GM19452 (cell line): ENCODE results near the gene KDM2B.

Experiments
- ATAC-seq: cut with Tn5 transposase; IDR thresholded peaks from one replicate; pipeline ENCODE4 v1.9.1; 2021; ENCODE audit not compliant: unreplicated experiment

KDM2B gene

GRCh38 chr12:121580959-121581685 is at the start of gene KDM2B:
TSS of gene KDM2B (minus strand) at chr12:121581023. CDS start at chr12:121580911, 112 bp downstream.
- no peak for ATAC-seq

GRCh38 chr12:121628536-121628935 is 47.7 kb upstream of the KDM2B start:
- no peak for ATAC-seq

GRCh38 chr12:121628037-121628436 is 47.2 kb upstream of the KDM2B start:
- ATAC-seq, result no peak

GRCh38 chr12:121626853-121627640 is 46.2 kb upstream of the KDM2B start:
- ATAC-seq, result peak; percentile 32

- ATAC-seq, result peak; percentile 69
Observed at GRCh38 chr12:121626087-121626852, 45.4 kb upstream of the KDM2B start, which contains the start of gene ORAI1. TSS of gene ORAI1 (plus strand) at chr12:121626530.

- ATAC-seq, result no peak
Observed at GRCh38 chr12:121620333-121620891, 39.6 kb upstream of the KDM2B start.

- ATAC-seq, result no peak
Observed at GRCh38 chr12:121618659-121619233, 37.9 kb upstream of the KDM2B start.

GRCh38 chr12:121614872-121615467 is 34.1 kb upstream of the KDM2B start:
- ATAC-seq, result no peak

- ATAC-seq, result no peak
Observed at GRCh38 chr12:121613462-121613861, 32.6 kb upstream of the KDM2B start.

GRCh38 chr12:121611306-121611705 is 30.5 kb upstream of the KDM2B start:
- no peak for ATAC-seq

- ATAC-seq, result no peak
Observed at GRCh38 chr12:121610239-121611149, 29.7 kb upstream of the KDM2B start.

GRCh38 chr12:121608301-121608700 is 27.5 kb upstream of the KDM2B start:
- no peak for ATAC-seq

GRCh38 chr12:121603581-121603980 is 22.8 kb upstream of the KDM2B start:
- ATAC-seq, result no peak

- no peak for ATAC-seq
Observed at GRCh38 chr12:121602766-121603165, 21.9 kb upstream of the KDM2B start.

- no peak for ATAC-seq
Observed at GRCh38 chr12:121600702-121601336, 20.0 kb upstream of the KDM2B start.

GRCh38 chr12:121596526-121596925 is 15.7 kb upstream of the KDM2B start:
- no peak for ATAC-seq

- no peak for ATAC-seq
Observed at GRCh38 chr12:121595520-121595919, 14.7 kb upstream of the KDM2B start.

GRCh38 chr12:121592320-121592719 is 11.5 kb upstream of the KDM2B start:
- ATAC-seq, result no peak
